Osteocyte (in vitro differentiated cells): ENCODE data around the gene LCN12. TPM values are rescaled to one million over a fixed set of nuclear protein-coding genes. Genes with fewer than 3 reads are reported as not detected.
A peak's percentile ranks its signal among the peaks of the same experiment; 100 is the strongest.

Experiments
- DNase-seq: peaks from one replicate; pipeline ENCODE4 v3.0.0; 2021; ENCODE audit warnings: mixed read lengths; ENCODE audit not compliant: unreplicated experiment; ENCODE audit errors: extremely low spot score
- H3K27ac Mint-ChIP-seq: one replicate; pipeline ENCODE4 v1.8.0; 2021; ENCODE audit warnings: mild to moderate bottlenecking, mixed read lengths; ENCODE audit not compliant: unreplicated experiment
- H3K27me3 Mint-ChIP-seq: one replicate; pipeline ENCODE4 v1.8.0; 2021; ENCODE audit warnings: mixed read lengths; ENCODE audit not compliant: unreplicated experiment
- H3K36me3 Mint-ChIP-seq: one replicate; pipeline ENCODE4 v1.8.0; 2021; ENCODE audit warnings: mixed read lengths; ENCODE audit not compliant: unreplicated experiment
- H3K4me1 Mint-ChIP-seq: one replicate; pipeline ENCODE4 v1.8.0; 2021; ENCODE audit warnings: mixed read lengths; ENCODE audit not compliant: unreplicated experiment
- H3K4me3 Mint-ChIP-seq: one replicate; pipeline ENCODE4 v1.8.0; 2021; ENCODE audit warnings: mild to moderate bottlenecking, moderate library complexity, mixed read lengths; ENCODE audit not compliant: unreplicated experiment
- H3K9me3 Mint-ChIP-seq: one replicate; pipeline ENCODE4 v1.8.0; 2021; ENCODE audit warnings: mixed read lengths; ENCODE audit not compliant: unreplicated experiment
- total RNA-seq: library from RNA; stranded (reverse); gene quantifications from 2 replicates; pipeline ENCODE4 v1.2.1, GENCODE V29; 2021
- TF ChIP-seq, protein P1 (sequence below): fragments of 200-600 bp; sonication (generic); IDR thresholded peaks from 2 replicates; pipeline ENCODE4 v1.5.0; 2021; ENCODE audit warnings: antibody characterized with exemption, mild to moderate bottlenecking, moderate library complexity

LCN12 gene
- total RNA-seq, 1 donor from 2014 or later, result 1.4 TPM

DNA sequence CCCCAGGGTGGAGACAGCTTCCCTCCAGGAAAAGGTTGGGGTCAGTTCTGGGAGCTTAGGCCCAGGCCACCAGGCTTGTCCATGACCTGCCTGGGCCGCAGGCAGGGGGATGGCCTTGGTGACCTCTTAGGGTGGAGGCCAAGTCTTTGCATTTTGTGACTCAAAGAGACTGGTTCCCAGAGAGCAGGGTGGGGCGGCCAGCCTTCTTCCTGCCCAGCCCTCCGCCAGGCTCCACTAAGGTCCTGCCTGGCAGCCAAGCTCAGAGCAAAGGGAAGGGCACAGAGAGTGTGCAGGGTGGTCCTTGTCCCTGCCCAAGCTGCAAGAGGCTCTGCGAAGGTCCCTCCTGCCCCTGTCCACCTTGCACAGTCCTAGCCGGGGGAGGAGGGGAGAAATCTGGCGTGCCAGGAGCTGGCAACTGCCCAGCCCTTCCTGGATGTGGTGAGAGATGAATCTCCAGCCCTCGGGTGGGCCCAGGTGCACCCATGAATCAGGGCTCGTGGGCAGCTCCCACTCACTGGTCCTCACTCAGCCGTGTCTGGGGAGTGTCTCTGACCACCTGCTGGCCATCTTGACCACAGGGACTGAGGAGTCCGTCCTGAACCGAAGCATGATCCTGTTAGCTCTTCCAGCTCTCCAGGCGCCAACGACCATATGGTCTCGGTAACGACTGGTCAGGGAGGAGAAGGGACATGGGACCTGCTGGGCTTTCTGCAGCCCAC, 22.9 kb downstream of the LCN12 start:
- DNase-seq, result no peak
- peaks cover 4% of the 10 kb centered on the region for H3K4me1 Mint-ChIP-seq
- H3K36me3 Mint-ChIP-seq, result no peaks in the 10 kb centered on the region

DNA sequence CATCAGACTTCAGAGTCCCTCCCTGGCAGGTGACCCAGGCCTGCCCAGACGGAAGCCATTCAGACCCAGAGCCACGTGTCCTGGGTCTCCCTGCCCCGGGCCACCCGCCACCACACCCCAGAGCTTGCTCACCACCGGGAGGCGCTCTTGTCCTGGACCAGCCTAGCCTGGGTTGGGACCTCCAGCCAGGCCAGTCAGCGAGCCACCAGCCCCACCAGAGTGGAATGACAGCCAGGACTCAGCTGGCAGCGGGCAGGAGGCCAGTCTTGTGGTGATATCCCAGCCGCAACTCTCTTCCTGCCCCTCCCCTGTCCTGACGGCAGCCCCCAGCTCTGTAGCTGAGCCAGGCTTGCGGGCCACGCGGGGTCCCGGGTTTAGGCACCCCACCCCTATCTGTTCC, 23.6 kb downstream of the LCN12 start:
- DNase-seq, result no peak
- Mint-ChIP-seq H3K9me3 (no peaks in the 10 kb centered on the region), H3K4me1 (peaks cover 4% of the 10 kb centered on the region), H3K27ac (no peak overlapping the region), H3K4me3 (no peak overlapping the region), H3K36me3 (no peaks in the 10 kb centered on the region), H3K27me3 (no peaks in the 10 kb centered on the region)
- TF ChIP-seq, protein P1, sequence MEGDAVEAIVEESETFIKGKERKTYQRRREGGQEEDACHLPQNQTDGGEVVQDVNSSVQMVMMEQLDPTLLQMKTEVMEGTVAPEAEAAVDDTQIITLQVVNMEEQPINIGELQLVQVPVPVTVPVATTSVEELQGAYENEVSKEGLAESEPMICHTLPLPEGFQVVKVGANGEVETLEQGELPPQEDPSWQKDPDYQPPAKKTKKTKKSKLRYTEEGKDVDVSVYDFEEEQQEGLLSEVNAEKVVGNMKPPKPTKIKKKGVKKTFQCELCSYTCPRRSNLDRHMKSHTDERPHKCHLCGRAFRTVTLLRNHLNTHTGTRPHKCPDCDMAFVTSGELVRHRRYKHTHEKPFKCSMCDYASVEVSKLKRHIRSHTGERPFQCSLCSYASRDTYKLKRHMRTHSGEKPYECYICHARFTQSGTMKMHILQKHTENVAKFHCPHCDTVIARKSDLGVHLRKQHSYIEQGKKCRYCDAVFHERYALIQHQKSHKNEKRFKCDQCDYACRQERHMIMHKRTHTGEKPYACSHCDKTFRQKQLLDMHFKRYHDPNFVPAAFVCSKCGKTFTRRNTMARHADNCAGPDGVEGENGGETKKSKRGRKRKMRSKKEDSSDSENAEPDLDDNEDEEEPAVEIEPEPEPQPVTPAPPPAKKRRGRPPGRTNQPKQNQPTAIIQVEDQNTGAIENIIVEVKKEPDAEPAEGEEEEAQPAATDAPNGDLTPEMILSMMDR, result no peak

More for the DNA sequence above, 22.9 kb downstream of the LCN12 start:
- TF ChIP-seq, protein P1, result no peak
- no peak overlapping the region for H3K4me3 Mint-ChIP-seq
- H3K27ac Mint-ChIP-seq, result no peak overlapping the region
- no peaks in the 10 kb centered on the region for H3K9me3 Mint-ChIP-seq
- H3K27me3 Mint-ChIP-seq, result no peaks in the 10 kb centered on the region

DNA sequence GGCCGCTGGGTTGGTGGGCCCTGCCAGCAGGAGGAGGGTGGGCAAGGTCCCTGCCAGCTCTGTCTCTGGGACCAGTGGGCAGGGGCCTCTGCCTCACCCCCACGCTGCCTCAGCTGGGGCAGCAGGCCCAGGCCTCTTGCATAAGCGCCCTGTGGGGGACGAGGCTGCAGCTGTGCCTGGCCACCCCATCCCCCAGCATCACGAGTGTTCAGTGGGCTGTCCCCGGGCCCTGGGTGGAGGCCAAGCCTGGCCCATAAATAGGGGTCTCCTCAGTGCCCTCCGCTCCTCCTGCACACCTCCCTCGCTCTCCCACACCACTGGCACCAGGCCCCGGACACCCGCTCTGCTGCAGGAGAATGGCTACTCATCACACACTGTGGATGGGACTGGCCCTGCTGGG, 25.1 kb downstream of the LCN12 start, which contains the start of gene PTGDS:
PTGDS (plus strand) TSS at position 282 of the 400 bp plus-strand sequence; CDS start at position 357, 75 bp downstream.
- Mint-ChIP-seq H3K9me3 (no peaks in the 10 kb centered on the region), H3K36me3 (no peaks in the 10 kb centered on the region), H3K27me3 (no peaks in the 10 kb centered on the region), H3K4me1 (peaks cover 4% of the 10 kb centered on the region), H3K4me3 (peak within 1 kb of the TSS; percentile 58), H3K27ac (no peak within 1 kb of the TSS)
- TF ChIP-seq, protein P1, result no peak
- DNase-seq, result no peak

DNA sequence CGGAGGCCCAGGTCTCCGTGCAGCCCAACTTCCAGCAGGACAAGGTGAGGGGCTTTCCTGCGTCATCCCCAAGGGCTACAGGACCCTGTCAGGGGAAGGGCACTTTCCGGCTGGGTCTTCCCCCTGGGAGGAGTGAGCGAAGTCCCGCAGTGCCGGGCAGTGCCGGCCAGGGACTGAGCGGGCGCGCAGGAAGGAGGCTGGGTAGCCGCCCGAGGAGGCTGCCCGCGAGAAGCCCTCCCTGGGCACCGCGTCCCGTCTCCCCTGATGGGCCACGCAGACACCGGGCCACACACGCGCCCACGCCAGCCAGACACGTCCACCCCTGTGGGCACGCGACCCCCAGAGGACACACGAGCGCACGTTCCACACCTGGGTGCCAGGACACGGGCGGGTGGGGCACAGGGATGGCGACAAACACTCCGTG, 25.6 kb downstream of the LCN12 start:
- Mint-ChIP-seq H3K4me3 (peak overlapping the region; percentile 58), H3K27ac (no peak overlapping the region), H3K4me1 (peaks cover 4% of the 10 kb centered on the region), H3K36me3 (no peaks in the 10 kb centered on the region), H3K9me3 (no peaks in the 10 kb centered on the region), H3K27me3 (no peaks in the 10 kb centered on the region)
- no peak for DNase-seq
- TF ChIP-seq, protein P1, result no peak

DNA sequence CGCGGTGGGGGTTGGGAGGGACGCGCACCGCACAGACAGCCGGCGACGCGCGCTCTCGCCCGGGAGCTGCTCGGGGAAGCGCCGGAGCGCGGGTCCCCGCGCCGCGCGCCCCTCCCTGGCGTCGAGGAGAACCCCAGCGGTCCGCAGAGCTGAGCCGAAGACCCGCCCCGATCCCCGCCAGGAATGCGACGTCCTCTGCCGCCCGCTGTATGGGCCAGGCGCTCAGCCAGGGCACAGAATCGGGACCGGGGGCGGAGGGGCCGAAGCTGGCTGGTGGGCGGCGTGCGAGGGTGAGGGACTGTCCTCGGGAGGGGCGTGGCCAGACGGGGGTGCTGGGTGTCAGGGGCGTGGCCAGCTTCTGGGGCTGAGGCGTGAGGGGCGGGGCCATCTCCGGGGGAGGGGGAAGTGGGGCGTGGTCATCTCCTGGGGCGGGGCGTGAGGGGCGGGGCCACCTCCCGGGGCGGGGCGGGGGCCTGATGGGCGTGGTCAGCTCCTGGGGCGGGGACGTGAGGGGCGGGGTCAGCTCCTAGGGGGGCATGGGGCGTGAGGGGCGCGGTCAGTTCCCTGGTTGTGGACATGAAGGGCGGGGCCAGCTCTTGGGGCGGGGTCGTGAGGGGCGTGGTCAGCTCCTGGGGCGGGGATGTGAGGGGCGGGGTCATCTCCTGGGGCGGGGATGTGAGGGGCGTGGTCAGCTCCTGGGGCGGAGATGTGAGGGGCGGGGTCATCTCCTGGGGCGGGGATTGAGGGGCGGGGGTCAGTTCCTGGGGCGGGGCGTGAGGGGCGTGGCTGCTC, 26.2 kb downstream of the LCN12 start:
- Mint-ChIP-seq H3K27me3 (no peaks in the 10 kb centered on the region), H3K4me3 (peak overlapping the region; percentile 38), H3K9me3 (no peaks in the 10 kb centered on the region), H3K36me3 (no peaks in the 10 kb centered on the region), H3K4me1 (peaks cover 4% of the 10 kb centered on the region), H3K27ac (no peak overlapping the region)
- DNase-seq, result no peak
- TF ChIP-seq, protein P1, result no peak
